Fibroblast of lung (primary cell): ENCODE measurements around the gene BTBD9. TPM values are rescaled to one million over a fixed set of nuclear protein-coding genes. Genes with fewer than 3 reads are reported as not detected.
A peak's percentile ranks its signal among the peaks of the same experiment; 100 is the strongest.

Experiments used
- DNase-seq, 2 donors: peaks; one replicate each; pipeline versions ENCODE4 v3.0.0 to v3.0.0-alpha.2; 2010; ENCODE audit warnings: low read depth in 2 of 2
- H2AFZ ChIP-seq: 2 replicates; pipeline ENCODE4 v1.5.1; 2012; ENCODE audit warnings: low read length, control low read depth, inconsistent platforms
- H3K27ac ChIP-seq: 2 replicates; pipeline ENCODE4 v1.5.1; 2011; ENCODE audit warnings: low read length, control low read depth; ENCODE audit not compliant: insufficient read depth
- H3K27me3 ChIP-seq: 2 replicates; pipeline ENCODE4 v1.5.1; 2011; ENCODE audit warnings: mild to moderate bottlenecking, low read length; ENCODE audit not compliant: control insufficient read depth, insufficient read depth
- H3K36me3 ChIP-seq: 2 replicates; pipeline ENCODE4 v1.5.1; 2011; ENCODE audit warnings: low read length; ENCODE audit not compliant: control insufficient read depth, insufficient read depth
- H3K4me1 ChIP-seq: 2 replicates; pipeline ENCODE4 v1.5.1; 2011; ENCODE audit warnings: low read length; ENCODE audit not compliant: control insufficient read depth, insufficient read depth; ENCODE audit errors: extremely low read depth
- H3K4me2 ChIP-seq: 2 replicates; pipeline ENCODE4 v1.5.1; 2011; ENCODE audit warnings: low read length, control low read depth; ENCODE audit not compliant: insufficient read depth; ENCODE audit errors: extremely low read depth
- H3K4me3 ChIP-seq, 4 experiments: fragments of 200-600 bp in 1 of 4; sonication (generic) in 1 of 4; replicated peaks in 1 of 4; 2 replicates each; pipeline ENCODE4 v1.5.1; 2011 to 2016; ENCODE audit warnings: low read length in 4 of 4, low read depth in 3 of 4, mild to moderate bottlenecking in 3 of 4, control low read depth in 2 of 4, inconsistent platforms in 1 of 4, mixed read lengths in 1 of 4; ENCODE audit not compliant: insufficient read depth in 1 of 4; ENCODE audit errors: control extremely low read depth in 1 of 4
- H3K79me2 ChIP-seq: 2 replicates; pipeline ENCODE4 v1.5.1; 2012; ENCODE audit warnings: mild to moderate bottlenecking, low read length, inconsistent platforms; ENCODE audit not compliant: control insufficient read depth, insufficient read depth
- H3K9ac ChIP-seq: 2 replicates; pipeline ENCODE4 v1.5.1; 2011; ENCODE audit warnings: mild to moderate bottlenecking, low read length, control low read depth; ENCODE audit not compliant: insufficient read depth
- H3K9me3 ChIP-seq: 2 replicates; pipeline ENCODE4 v1.5.1; 2012; ENCODE audit warnings: low read depth, low read length; ENCODE audit not compliant: control insufficient read depth, insufficient read depth
- H4K20me1 ChIP-seq: 2 replicates; pipeline ENCODE4 v1.5.1; 2011; ENCODE audit warnings: low read length; ENCODE audit not compliant: control insufficient read depth, insufficient read depth; ENCODE audit errors: extremely low read depth
- CTCF ChIP-seq, 2 donors: IDR thresholded peaks in 1 of 2; conservative IDR thresholded peaks in 1 of 2; 1 replicate in 1 of 2; 2 replicates in 1 of 2; pipeline ENCODE4 v1.5.1; 2011 to 2012; ENCODE audit warnings: low read length in 2 of 2, control low read depth in 1 of 2, inconsistent platforms in 1 of 2, low read depth in 1 of 2, mild to moderate bottlenecking in 1 of 2
- EZH2 ChIP-seq: IDR thresholded peaks from 2 replicates; pipeline ENCODE4 v1.5.1; 2012; ENCODE audit warnings: low read length, control low read depth, mild to moderate bottlenecking; ENCODE audit errors: missing control alignments
- polyA plus RNA-seq, 2 donors: library from polyadenylated mRNA; depleted of rRNA in 1 of 2; stranded (reverse) in 1 of 2; unstranded in 1 of 2; fragments of >200 nt; gene quantifications; 2 replicates each; pipeline ENCODE4 v1.2.1, GENCODE V29; 2011 to 2012; ENCODE audit warnings: missing spikeins in 1 of 2
- total RNA-seq: library from RNA; depleted of rRNA; stranded (reverse); fragments of >200 nt; gene quantifications from 2 replicates; pipeline ENCODE4 v1.2.1, GENCODE V29; 2014

The BTBD9 gene
- total and polyA plus RNA-seq, 2 donors (not counting 1 experiment from before 2014, with no cell fraction given): 7.7 to 13.4 TPM

- no peak overlapping the region for H3K9ac ChIP-seq
- no peaks in the 10 kb centered on the region for H3K27me3 ChIP-seq
- no peaks in the 10 kb centered on the region for H4K20me1 ChIP-seq
- H3K27ac ChIP-seq: no peak overlapping the region
- H3K4me2 ChIP-seq: no peak overlapping the region
- DNase-seq: no peak
- peaks cover 7% of the 10 kb centered on the region for H3K4me1 ChIP-seq
- no peak overlapping the region for H2AFZ ChIP-seq
- TF ChIP-seq EZH2 (no peak), CTCF (conservative IDR thresholded peaks at IDR 0.05 in 1 of 2, IDR thresholded peaks at IDR 0.05 in 1 of 2; ENCODE audit: low read depth in 1 of 2, low read length in 2 of 2) (no peak)
- H3K36me3 ChIP-seq: no peaks in the 10 kb centered on the region
- H3K79me2 ChIP-seq: no peaks in the 10 kb centered on the region
- H3K9me3 ChIP-seq: no peaks in the 10 kb centered on the region
- no peak overlapping the region for H3K4me3 ChIP-seq
These were observed 133.9 kb downstream of the BTBD9 start for GRCh38 chr6:38505826-38506225.

GRCh38 chr6:38504996-38505395, 134.7 kb downstream of the BTBD9 start:
- DNase-seq: peak in 1 of 2 donors; percentile 18
- peaks cover 5% of the 10 kb centered on the region for H3K4me1 ChIP-seq
- H3K4me2 ChIP-seq: no peak overlapping the region
- no peaks in the 10 kb centered on the region for H4K20me1 ChIP-seq
- no peak overlapping the region for H3K27ac ChIP-seq
- no peaks in the 10 kb centered on the region for H3K36me3 ChIP-seq
- H3K9ac ChIP-seq: no peak overlapping the region
- no peaks in the 10 kb centered on the region for H3K79me2 ChIP-seq
- TF ChIP-seq CTCF (conservative IDR thresholded peaks at IDR 0.05 in 1 of 2, IDR thresholded peaks at IDR 0.05 in 1 of 2; ENCODE audit: low read depth in 1 of 2, low read length in 2 of 2) (no peak), EZH2 (no peak)
- H3K27me3 ChIP-seq: no peaks in the 10 kb centered on the region
- no peak overlapping the region for H3K4me3 ChIP-seq
- no peak overlapping the region for H2AFZ ChIP-seq
- no peaks in the 10 kb centered on the region for H3K9me3 ChIP-seq

GRCh38 chr6:38503960-38504682, 135.6 kb downstream of the BTBD9 start:
- H3K4me1 ChIP-seq: no peaks in the 10 kb centered on the region
- H4K20me1 ChIP-seq: no peaks in the 10 kb centered on the region
- H3K36me3 ChIP-seq: no peaks in the 10 kb centered on the region
- H3K4me2 ChIP-seq: no peak overlapping the region
- H3K27ac ChIP-seq: no peak overlapping the region
- H3K4me3 ChIP-seq: no peak overlapping the region
- no peak overlapping the region for H2AFZ ChIP-seq
- no peaks in the 10 kb centered on the region for H3K27me3 ChIP-seq
- no peaks in the 10 kb centered on the region for H3K9me3 ChIP-seq
- DNase-seq: peak in 1 of 2 donors; percentile 15
- no peak overlapping the region for H3K9ac ChIP-seq
- no peaks in the 10 kb centered on the region for H3K79me2 ChIP-seq
- TF ChIP-seq CTCF (conservative IDR thresholded peaks at IDR 0.05 in 1 of 2, IDR thresholded peaks at IDR 0.05 in 1 of 2; ENCODE audit: low read depth in 1 of 2, low read length in 2 of 2) (no peak), EZH2 (no peak)
